ENCODE measurements around the gene PRDM5. TPM values are rescaled to one million over a fixed set of nuclear protein-coding genes. Genes with fewer than 3 reads are reported as not detected.

Gene PRDM5
- total and polyA plus RNA-seq, 2 of the 13 experiments (the other 11 are each of a cell fraction or from before 2014, with no cell fraction given), result not detected

DNA sequence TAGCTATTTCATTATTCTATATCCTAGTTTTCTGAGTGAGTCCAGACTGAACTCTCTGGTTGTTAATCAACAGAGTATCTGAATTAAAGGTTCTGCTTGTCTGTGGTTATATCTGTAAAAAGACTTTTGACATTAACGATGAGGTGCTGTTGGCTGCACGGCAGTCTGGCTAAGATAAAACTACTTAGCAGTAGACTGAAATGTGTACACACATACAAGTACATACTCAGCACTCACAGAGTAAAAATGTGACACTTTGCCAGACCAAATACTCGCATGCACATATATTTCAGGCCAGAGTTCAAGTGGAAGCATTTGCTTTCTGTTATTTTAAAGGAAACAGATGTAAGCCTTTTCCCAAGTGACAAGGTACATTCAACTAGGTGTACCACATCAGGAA is 80.5 kb downstream of the PRDM5 start (continued):
- TF ChIP-seq XRCC5 (optimal IDR thresholded peaks at IDR 0.05; ENCODE audit: low read length) (no peak), MEIS1 (CRISPR knock-in tag; IDR thresholded peaks at IDR 0.05; ENCODE audit: borderline replicate concordance) (no peak), EP300 (IDR thresholded peaks at IDR 0.05; ENCODE audit: low read depth in 2 of 2, low read length in 2 of 2) (no peak), EP300 (CRISPR knock-in tag; IDR thresholded peaks at IDR 0.05; ENCODE audit: borderline replicate concordance) (no peak), BORCS8-MEF2B (CRISPR knock-in tag; IDR thresholded peaks at IDR 0.05) (no peak), TARDBP (CRISPR knock-in tag; IDR thresholded peaks at IDR 0.05) (no peak), CAMTA2 (CRISPR knock-in tag; IDR thresholded peaks at IDR 0.05; ENCODE audit: borderline replicate concordance) (no peak)

DNA sequence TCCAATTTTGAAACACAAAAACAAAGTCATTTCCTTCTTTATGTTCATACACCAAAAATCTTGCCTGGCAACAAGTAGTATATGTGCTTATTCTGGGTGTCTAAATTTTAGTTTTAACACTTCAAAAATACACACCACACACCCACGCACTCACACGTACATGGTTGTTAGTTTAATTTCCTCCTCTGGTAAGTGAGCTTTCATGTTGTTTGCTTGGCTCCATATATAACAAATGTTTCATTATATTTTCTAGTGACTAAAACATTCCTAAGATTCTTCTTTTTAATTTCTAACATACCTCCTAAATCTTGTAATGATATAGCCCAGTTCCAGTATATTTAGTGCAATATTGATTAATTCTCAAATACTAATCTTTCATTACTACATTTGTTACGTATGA is 80.9 kb downstream of the PRDM5 start:
- no peak for ATAC-seq
- Histone ChIP-seq H2AFZ (ENCODE audit: low read length) (no peak overlapping the region), H3K27ac (ENCODE audit: extremely low read length, insufficient read depth, low read length) (no peak overlapping the region), H3K36me3 (replicated peaks in 1 of 2; ENCODE audit: control insufficient read depth in 1 of 2, insufficient read depth in 2 of 2, low read length in 2 of 2) (no peaks in the 10 kb centered on the region), H3K4me1 (ENCODE audit: insufficient read depth, low read length) (no peaks in the 10 kb centered on the region), H3K9me3 (ENCODE audit: low read length) (no peaks in the 10 kb centered on the region), H3K79me2 (ENCODE audit: insufficient read depth, low read length) (no peaks in the 10 kb centered on the region), H4K20me1 (ENCODE audit: insufficient read depth, low read length) (no peaks in the 10 kb centered on the region), H3K4me3 (replicated peaks in 1 of 3; ENCODE audit: insufficient read depth in 1 of 3, low read depth in 2 of 3, low read length in 3 of 3) (no peak overlapping the region), H3K9ac (ENCODE audit: insufficient read depth, low read depth, low read length) (no peak overlapping the region), H3K27me3 (ENCODE audit: control insufficient read depth in 1 of 2, insufficient read depth in 2 of 2, low read length in 2 of 2) (no peaks in the 10 kb centered on the region), H3K4me2 (ENCODE audit: low read depth, low read length) (no peak overlapping the region)
- no peak for DNase-seq (ENCODE audit: low spot score)
- ChIA-PET CTCF (ENCODE audit: low intra/inter-chr PET ratio, low total read pairs) (no interaction called here), POLR2A (no interaction called here)
- intact Hi-C loops (cut with micrococcal nuclease; ENCODE audit: unreplicated experiment), result no loop called here
- FAIRE-seq, result no peak
- no TSS peak for BruUV-seq (replicated peaks)
- in situ Hi-C loops (cut with HindIII; ENCODE audit: extremely low pct_ligation_motif_present, low pct_unique_long_range_greater_than_20kb), result no loop called here
- WGBS (ENCODE audit: low lambda C conversion rate), result 11% methylated on average over 3 of the region's 3 CpGs
- TF ChIP-seq, protein P1, sequence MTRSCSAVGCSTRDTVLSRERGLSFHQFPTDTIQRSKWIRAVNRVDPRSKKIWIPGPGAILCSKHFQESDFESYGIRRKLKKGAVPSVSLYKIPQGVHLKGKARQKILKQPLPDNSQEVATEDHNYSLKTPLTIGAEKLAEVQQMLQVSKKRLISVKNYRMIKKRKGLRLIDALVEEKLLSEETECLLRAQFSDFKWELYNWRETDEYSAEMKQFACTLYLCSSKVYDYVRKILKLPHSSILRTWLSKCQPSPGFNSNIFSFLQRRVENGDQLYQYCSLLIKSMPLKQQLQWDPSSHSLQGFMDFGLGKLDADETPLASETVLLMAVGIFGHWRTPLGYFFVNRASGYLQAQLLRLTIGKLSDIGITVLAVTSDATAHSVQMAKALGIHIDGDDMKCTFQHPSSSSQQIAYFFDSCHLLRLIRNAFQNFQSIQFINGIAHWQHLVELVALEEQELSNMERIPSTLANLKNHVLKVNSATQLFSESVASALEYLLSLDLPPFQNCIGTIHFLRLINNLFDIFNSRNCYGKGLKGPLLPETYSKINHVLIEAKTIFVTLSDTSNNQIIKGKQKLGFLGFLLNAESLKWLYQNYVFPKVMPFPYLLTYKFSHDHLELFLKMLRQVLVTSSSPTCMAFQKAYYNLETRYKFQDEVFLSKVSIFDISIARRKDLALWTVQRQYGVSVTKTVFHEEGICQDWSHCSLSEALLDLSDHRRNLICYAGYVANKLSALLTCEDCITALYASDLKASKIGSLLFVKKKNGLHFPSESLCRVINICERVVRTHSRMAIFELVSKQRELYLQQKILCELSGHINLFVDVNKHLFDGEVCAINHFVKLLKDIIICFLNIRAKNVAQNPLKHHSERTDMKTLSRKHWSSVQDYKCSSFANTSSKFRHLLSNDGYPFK (CRISPR knock-in tag; IDR thresholded peaks at IDR 0.05; ENCODE audit: borderline replicate concordance), result no peak
- TF ChIP-seq NR2C2 (CRISPR knock-in tag; IDR thresholded peaks at IDR 0.05; ENCODE audit: borderline replicate concordance) (no peak), NFIB (CRISPR knock-in tag; IDR thresholded peaks at IDR 0.05; ENCODE audit: borderline replicate concordance) (no peak), ZNF552 (CRISPR knock-in tag; IDR thresholded peaks at IDR 0.05; ENCODE audit: borderline replicate concordance) (no peak), SATB2 (CRISPR knock-in tag; IDR thresholded peaks at IDR 0.05) (no peak), THYN1 (CRISPR knock-in tag; IDR thresholded peaks at IDR 0.05; ENCODE audit: borderline replicate concordance, low read depth) (no peak), SP4 (CRISPR knock-in tag; IDR thresholded peaks at IDR 0.05) (no peak), ONECUT2 (CRISPR knock-in tag; IDR thresholded peaks at IDR 0.05) (no peak), ZNF124 (CRISPR knock-in tag; IDR thresholded peaks at IDR 0.05) (no peak), NR2F2 (IDR thresholded peaks at IDR 0.05; ENCODE audit: borderline replicate concordance, low read depth) (no peak)
- TF ChIP-seq, protein P2, sequence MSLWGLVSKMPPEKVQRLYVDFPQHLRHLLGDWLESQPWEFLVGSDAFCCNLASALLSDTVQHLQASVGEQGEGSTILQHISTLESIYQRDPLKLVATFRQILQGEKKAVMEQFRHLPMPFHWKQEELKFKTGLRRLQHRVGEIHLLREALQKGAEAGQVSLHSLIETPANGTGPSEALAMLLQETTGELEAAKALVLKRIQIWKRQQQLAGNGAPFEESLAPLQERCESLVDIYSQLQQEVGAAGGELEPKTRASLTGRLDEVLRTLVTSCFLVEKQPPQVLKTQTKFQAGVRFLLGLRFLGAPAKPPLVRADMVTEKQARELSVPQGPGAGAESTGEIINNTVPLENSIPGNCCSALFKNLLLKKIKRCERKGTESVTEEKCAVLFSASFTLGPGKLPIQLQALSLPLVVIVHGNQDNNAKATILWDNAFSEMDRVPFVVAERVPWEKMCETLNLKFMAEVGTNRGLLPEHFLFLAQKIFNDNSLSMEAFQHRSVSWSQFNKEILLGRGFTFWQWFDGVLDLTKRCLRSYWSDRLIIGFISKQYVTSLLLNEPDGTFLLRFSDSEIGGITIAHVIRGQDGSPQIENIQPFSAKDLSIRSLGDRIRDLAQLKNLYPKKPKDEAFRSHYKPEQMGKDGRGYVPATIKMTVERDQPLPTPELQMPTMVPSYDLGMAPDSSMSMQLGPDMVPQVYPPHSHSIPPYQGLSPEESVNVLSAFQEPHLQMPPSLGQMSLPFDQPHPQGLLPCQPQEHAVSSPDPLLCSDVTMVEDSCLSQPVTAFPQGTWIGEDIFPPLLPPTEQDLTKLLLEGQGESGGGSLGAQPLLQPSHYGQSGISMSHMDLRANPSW (CRISPR knock-in tag; IDR thresholded peaks at IDR 0.05; ENCODE audit: borderline replicate concordance), result no peak
- TF ChIP-seq, protein P3, sequence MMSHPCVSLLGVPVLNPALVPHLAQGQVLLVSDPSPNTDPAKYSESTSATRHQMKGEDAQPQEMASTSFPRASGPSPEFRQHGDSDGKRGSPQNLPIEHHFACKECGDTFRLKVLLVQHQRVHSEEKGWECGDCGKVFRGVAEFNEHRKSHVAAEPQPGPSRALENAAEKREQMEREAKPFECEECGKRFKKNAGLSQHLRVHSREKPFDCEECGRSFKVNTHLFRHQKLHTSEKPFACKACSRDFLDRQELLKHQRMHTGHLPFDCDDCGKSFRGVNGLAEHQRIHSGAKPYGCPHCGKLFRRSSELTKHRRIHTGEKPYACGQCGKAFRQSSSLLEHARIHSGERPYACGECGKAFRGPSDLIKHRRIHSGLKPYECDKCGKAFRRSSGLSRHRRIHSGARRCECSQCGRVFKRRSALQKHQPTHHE (CRISPR knock-in tag; IDR thresholded peaks at IDR 0.05; ENCODE audit: borderline replicate concordance), result no peak
